ENCODE measurements around the gene BTLA. TPM values are rescaled to one million over a fixed set of nuclear protein-coding genes. Genes with fewer than 3 reads are reported as not detected.

BTLA gene
- total and polyA plus RNA-seq, 2 of the 13 experiments (the other 11 are each of a cell fraction or from before 2014, with no cell fraction given), result not detected

DNA sequence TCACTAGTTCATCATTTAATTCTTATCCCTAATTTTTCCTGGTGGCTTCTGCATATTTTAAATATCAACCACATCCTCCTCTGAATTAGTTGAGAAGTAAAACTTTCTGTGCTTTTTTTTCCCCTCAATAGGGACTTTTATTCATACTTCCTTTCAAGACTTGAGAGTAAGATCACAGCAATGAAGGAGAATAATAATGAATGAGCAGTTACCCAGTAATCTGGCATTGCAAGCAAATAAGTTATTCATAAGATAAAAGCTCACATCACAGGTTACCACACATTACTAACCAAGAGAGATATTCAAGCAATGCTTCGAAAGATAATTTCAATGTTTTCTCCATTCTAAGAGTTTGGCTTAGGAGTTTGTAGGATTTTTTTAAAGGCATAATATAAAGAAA lies 50.3 kb downstream of the BTLA start:
- Histone ChIP-seq H3K79me2 (ENCODE audit: insufficient read depth, low read length) (no peaks in the 10 kb centered on the region), H3K27me3 (ENCODE audit: control insufficient read depth in 1 of 2, insufficient read depth in 2 of 2, low read length in 2 of 2) (no peaks in the 10 kb centered on the region), H3K9ac (ENCODE audit: insufficient read depth, low read depth, low read length) (no peak overlapping the region), H3K4me3 (replicated peaks in 1 of 3; ENCODE audit: insufficient read depth in 1 of 3, low read depth in 2 of 3, low read length in 3 of 3) (no peak overlapping the region), H3K9me3 (ENCODE audit: low read length) (no peaks in the 10 kb centered on the region), H3K4me1 (ENCODE audit: insufficient read depth, low read length) (no peaks in the 10 kb centered on the region), H3K36me3 (replicated peaks in 1 of 2; ENCODE audit: control insufficient read depth in 1 of 2, insufficient read depth in 2 of 2, low read length in 2 of 2) (no peaks in the 10 kb centered on the region), H2AFZ (ENCODE audit: low read length) (no peak overlapping the region), H3K4me2 (ENCODE audit: low read depth, low read length) (no peak overlapping the region), H3K27ac (ENCODE audit: extremely low read length, insufficient read depth, low read length) (no peak overlapping the region), H4K20me1 (ENCODE audit: insufficient read depth, low read length) (no peaks in the 10 kb centered on the region)
- no peak for ATAC-seq
- no peak for DNase-seq (ENCODE audit: low spot score)
- intact Hi-C loops (cut with micrococcal nuclease; ENCODE audit: unreplicated experiment) (no loop called here), in situ Hi-C loops (cut with HindIII; ENCODE audit: extremely low pct_ligation_motif_present, low pct_unique_long_range_greater_than_20kb) (no loop called here)
- FAIRE-seq, result no peak
- CTCF ChIA-PET (ENCODE audit: low intra/inter-chr PET ratio, low total read pairs), result no interaction called here
- POLR2A ChIA-PET, result no interaction called here
- BruUV-seq (replicated peaks), result no TSS peak
- 0% methylated on average over 1 of the region's 1 CpG for WGBS (ENCODE audit: low lambda C conversion rate)
- TF ChIP-seq ZNF326 (CRISPR knock-in tag; IDR thresholded peaks at IDR 0.05; ENCODE audit: borderline replicate concordance) (no peak), ELF4 (CRISPR knock-in tag; IDR thresholded peaks at IDR 0.05; ENCODE audit: borderline replicate concordance) (no peak), ZNF24 (IDR thresholded peaks at IDR 0.05) (no peak), ZNF225 (CRISPR knock-in tag; IDR thresholded peaks at IDR 0.05) (no peak), IKZF4 (CRISPR knock-in tag; IDR thresholded peaks at IDR 0.05; ENCODE audit: borderline replicate concordance, low read depth, not compliant biosample characterization) (no peak), ZNF564 (CRISPR knock-in tag; IDR thresholded peaks at IDR 0.05) (no peak), ZNF451 (CRISPR knock-in tag; IDR thresholded peaks at IDR 0.05) (no peak), ZNF501 (CRISPR knock-in tag; IDR thresholded peaks at IDR 0.05) (no peak), ATAD3A (CRISPR knock-in tag; IDR thresholded peaks at IDR 0.05) (no peak)
- TF ChIP-seq, protein P1, sequence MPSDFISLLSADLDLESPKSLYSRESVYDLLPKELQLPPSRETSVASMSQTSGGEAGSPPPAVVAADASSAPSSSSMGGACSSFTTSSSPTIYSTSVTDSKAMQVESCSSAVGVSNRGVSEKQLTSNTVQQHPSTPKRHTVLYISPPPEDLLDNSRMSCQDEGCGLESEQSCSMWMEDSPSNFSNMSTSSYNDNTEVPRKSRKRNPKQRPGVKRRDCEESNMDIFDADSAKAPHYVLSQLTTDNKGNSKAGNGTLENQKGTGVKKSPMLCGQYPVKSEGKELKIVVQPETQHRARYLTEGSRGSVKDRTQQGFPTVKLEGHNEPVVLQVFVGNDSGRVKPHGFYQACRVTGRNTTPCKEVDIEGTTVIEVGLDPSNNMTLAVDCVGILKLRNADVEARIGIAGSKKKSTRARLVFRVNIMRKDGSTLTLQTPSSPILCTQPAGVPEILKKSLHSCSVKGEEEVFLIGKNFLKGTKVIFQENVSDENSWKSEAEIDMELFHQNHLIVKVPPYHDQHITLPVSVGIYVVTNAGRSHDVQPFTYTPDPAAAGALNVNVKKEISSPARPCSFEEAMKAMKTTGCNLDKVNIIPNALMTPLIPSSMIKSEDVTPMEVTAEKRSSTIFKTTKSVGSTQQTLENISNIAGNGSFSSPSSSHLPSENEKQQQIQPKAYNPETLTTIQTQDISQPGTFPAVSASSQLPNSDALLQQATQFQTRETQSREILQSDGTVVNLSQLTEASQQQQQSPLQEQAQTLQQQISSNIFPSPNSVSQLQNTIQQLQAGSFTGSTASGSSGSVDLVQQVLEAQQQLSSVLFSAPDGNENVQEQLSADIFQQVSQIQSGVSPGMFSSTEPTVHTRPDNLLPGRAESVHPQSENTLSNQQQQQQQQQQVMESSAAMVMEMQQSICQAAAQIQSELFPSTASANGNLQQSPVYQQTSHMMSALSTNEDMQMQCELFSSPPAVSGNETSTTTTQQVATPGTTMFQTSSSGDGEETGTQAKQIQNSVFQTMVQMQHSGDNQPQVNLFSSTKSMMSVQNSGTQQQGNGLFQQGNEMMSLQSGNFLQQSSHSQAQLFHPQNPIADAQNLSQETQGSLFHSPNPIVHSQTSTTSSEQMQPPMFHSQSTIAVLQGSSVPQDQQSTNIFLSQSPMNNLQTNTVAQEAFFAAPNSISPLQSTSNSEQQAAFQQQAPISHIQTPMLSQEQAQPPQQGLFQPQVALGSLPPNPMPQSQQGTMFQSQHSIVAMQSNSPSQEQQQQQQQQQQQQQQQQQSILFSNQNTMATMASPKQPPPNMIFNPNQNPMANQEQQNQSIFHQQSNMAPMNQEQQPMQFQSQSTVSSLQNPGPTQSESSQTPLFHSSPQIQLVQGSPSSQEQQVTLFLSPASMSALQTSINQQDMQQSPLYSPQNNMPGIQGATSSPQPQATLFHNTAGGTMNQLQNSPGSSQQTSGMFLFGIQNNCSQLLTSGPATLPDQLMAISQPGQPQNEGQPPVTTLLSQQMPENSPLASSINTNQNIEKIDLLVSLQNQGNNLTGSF (CRISPR knock-in tag; IDR thresholded peaks at IDR 0.05), result no peak
- TF ChIP-seq, protein P2, sequence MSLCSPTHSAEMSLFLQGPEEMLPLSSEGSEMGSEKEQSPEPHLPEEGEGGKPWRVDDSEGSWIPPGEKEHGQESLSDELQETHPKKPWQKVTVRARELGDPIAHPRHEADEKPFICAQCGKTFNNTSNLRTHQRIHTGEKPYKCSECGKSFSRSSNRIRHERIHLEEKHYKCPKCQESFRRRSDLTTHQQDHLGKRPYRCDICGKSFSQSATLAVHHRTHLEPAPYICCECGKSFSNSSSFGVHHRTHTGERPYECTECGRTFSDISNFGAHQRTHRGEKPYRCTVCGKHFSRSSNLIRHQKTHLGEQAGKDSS (CRISPR knock-in tag; IDR thresholded peaks at IDR 0.05; ENCODE audit: borderline replicate concordance, low read depth), result no peak

All from HepG2 (cell line).